CD14-positive monocyte (primary cell): ENCODE results near the gene ALOX12B. TPM values are rescaled to one million over a fixed set of nuclear protein-coding genes. Genes with fewer than 3 reads are reported as not detected.

Source experiments
- DNase-seq, 3 donors: peaks; one replicate each; pipeline ENCODE4 v3.0.0-alpha.2; 2011 to 2022
- H2AFZ ChIP-seq: 2 replicates; pipeline ENCODE4 v1.6.0; 2012; ENCODE audit warnings: mild to moderate bottlenecking, low read depth, low read length, inconsistent platforms; ENCODE audit not compliant: insufficient read depth, poor library complexity, severe bottlenecking
- H3K27ac ChIP-seq, 2 donors: 1 replicate in 1 of 2; 2 replicates in 1 of 2; pipeline ENCODE4 v1.5.1; 2012 to 2013; ENCODE audit warnings: low read length in 2 of 2, control low read depth in 1 of 2, inconsistent platforms in 1 of 2, low read depth in 1 of 2, mild to moderate bottlenecking in 1 of 2
- H3K27me3 ChIP-seq, 2 donors: one replicate each; pipeline versions ENCODE4 v1.6.0 to v1.6.1; 2011 to 2013; ENCODE audit warnings: low read length in 2 of 2; ENCODE audit not compliant: control insufficient read depth in 2 of 2, insufficient read depth in 2 of 2
- H3K36me3 ChIP-seq, 2 donors: replicated peaks in 1 of 2; 1 replicate in 1 of 2; 2 replicates in 1 of 2; pipeline versions ENCODE4 v1.5.1 to v1.6.1; 2012 to 2013; ENCODE audit warnings: low read length in 2 of 2, control low read depth in 1 of 2, inconsistent platforms in 1 of 2, mild to moderate bottlenecking in 1 of 2; ENCODE audit not compliant: insufficient read depth in 2 of 2, control insufficient read depth in 1 of 2
- H3K4me1 ChIP-seq, 2 donors: 1 replicate in 1 of 2; 2 replicates in 1 of 2; pipeline versions ENCODE4 v1.5.1 to v1.6.1; 2012 to 2013; ENCODE audit warnings: low read length in 2 of 2, control low read depth in 1 of 2, inconsistent platforms in 1 of 2, mild to moderate bottlenecking in 1 of 2, moderate library complexity in 1 of 2; ENCODE audit not compliant: insufficient read depth in 2 of 2, control insufficient read depth in 1 of 2
- H3K4me2 ChIP-seq: replicated peaks from 2 replicates; pipeline ENCODE3; 2012; ENCODE audit warnings: low read length, moderate library complexity, mild to moderate bottlenecking; ENCODE audit not compliant: poor library complexity, severe bottlenecking; ENCODE audit errors: extremely low read depth
- H3K4me3 ChIP-seq, 3 experiments: fragments of 200-600 bp in 1 of 3; sonication (generic) in 1 of 3; replicated peaks in 1 of 3; 1 replicate in 2 of 3; 2 replicates in 1 of 3; pipeline ENCODE4 v1.5.1; 2011 to 2013; ENCODE audit warnings: low read length in 3 of 3, mild to moderate bottlenecking in 3 of 3, control low read depth in 2 of 3, low read depth in 2 of 3, inconsistent platforms in 1 of 3, moderate library complexity in 1 of 3
- H3K79me2 ChIP-seq: 2 replicates; pipeline ENCODE4 v1.6.0; 2012; ENCODE audit warnings: mild to moderate bottlenecking, control low read depth, inconsistent platforms, low read length, moderate library complexity; ENCODE audit not compliant: insufficient read depth
- H3K9ac ChIP-seq: 2 replicates; pipeline ENCODE4 v1.6.0; 2017; ENCODE audit warnings: low read length, mild to moderate bottlenecking; ENCODE audit not compliant: insufficient read depth, poor library complexity, severe bottlenecking
- H3K9me3 ChIP-seq, 2 donors: replicated peaks in 1 of 2; 1 replicate in 1 of 2; 2 replicates in 1 of 2; pipeline versions ENCODE4 v1.5.1 to v1.6.1; 2012 to 2013; ENCODE audit warnings: low read length in 2 of 2, control low read depth in 1 of 2; ENCODE audit not compliant: control insufficient read depth in 1 of 2, insufficient read depth in 1 of 2
- H4K20me1 ChIP-seq: 2 replicates; pipeline ENCODE4 v1.6.0; 2012; ENCODE audit warnings: mild to moderate bottlenecking, low read length, control low read depth, moderate library complexity; ENCODE audit not compliant: insufficient read depth
- H3K27ac Mint-ChIP-seq, 7 donors: one replicate each; pipeline ENCODE4 v1.8.0; 2020; ENCODE audit warnings: mild to moderate bottlenecking in 7 of 7, mixed read lengths in 7 of 7, moderate library complexity in 6 of 7, inconsistent platforms in 2 of 7
- H3K27me3 Mint-ChIP-seq, 3 donors: one replicate each; pipeline ENCODE4 v1.8.0; 2021 to 2022; ENCODE audit warnings: low read depth in 3 of 3, mild to moderate bottlenecking in 3 of 3, mixed read lengths in 3 of 3, moderate library complexity in 3 of 3, inconsistent platforms in 1 of 3
- H3K36me3 Mint-ChIP-seq, 2 donors: one replicate each; pipeline ENCODE4 v1.8.0; 2020; ENCODE audit warnings: mixed read lengths in 2 of 2, inconsistent platforms in 1 of 2, mild to moderate bottlenecking in 1 of 2
- H3K4me1 Mint-ChIP-seq: one replicate; pipeline ENCODE4 v1.8.0; 2020; ENCODE audit warnings: mild to moderate bottlenecking, mixed read lengths
- H3K4me3 Mint-ChIP-seq, 2 donors: one replicate each; pipeline ENCODE4 v1.8.0; 2020; ENCODE audit warnings: mild to moderate bottlenecking in 2 of 2, mixed read lengths in 2 of 2, moderate library complexity in 1 of 2
- H3K9me3 Mint-ChIP-seq, 7 donors: one replicate each; pipeline ENCODE4 v1.8.0; 2020 to 2022; ENCODE audit warnings: mixed read lengths in 7 of 7, mild to moderate bottlenecking in 6 of 7, moderate library complexity in 6 of 7, inconsistent platforms in 2 of 7
- WGBS: methylation state at CpG from one replicate; pipeline ENCODE4 v1.1.5; 2013; ENCODE audit warnings: missing lambda C conversion rate; ENCODE audit not compliant: insufficient coverage; 5-methylcytosine and 5-hydroxymethylcytosine counted together
- intact Hi-C, 2 donors: fragments of 100-400 bp; cut with micrococcal nuclease; formaldehyde crosslinking; loops; one replicate each; pipeline versions ENCODE4 v1.15.0 to v1.15.1; 2023
- polyA plus RNA-seq, 3 donors: library from polyadenylated mRNA; depleted of rRNA in 1 of 3; unstranded in 2 of 3; stranded (reverse) in 1 of 3; fragments of 300-500 nt in 2 of 3; fragments of >200 nt in 1 of 3; fragmentation: Illumina TruSeq in 2 of 3; gene quantifications; 1 replicate in 2 of 3; 2 replicates in 1 of 3; pipeline ENCODE4 v1.2.3, GENCODE V29; 2012 to 2021
- TF ChIP-seq, protein P1 (sequence below): fragments of 200-600 bp; IDR thresholded peaks from one replicate; pipeline ENCODE4 v1.8.0; 2022; ENCODE audit warnings: antibody characterized with exemption, mild to moderate bottlenecking

ALOX12B gene
- polyA plus RNA-seq, 3 donors = not detected

- Histone ChIP-seq H3K9ac (no peak overlapping the region), H2AFZ (no peak overlapping the region), H3K9me3 (no peaks in the 10 kb centered on the region), H4K20me1 (no peaks in the 10 kb centered on the region), H3K4me1 (peaks cover 0 to 7% of the 10 kb centered on the region in 2 donors), H3K27me3 (peaks cover 0 to 5% of the 10 kb centered on the region in 2 donors), H3K27ac (no peak overlapping the region), H3K4me2 (no peak overlapping the region), H3K36me3 (no peaks in the 10 kb centered on the region), H3K79me2 (no peaks in the 10 kb centered on the region), H3K4me3 (no peak overlapping the region)
- peaks cover 0 to 2% (median 0%) of the 10 kb centered on the region in 7 donors for H3K9me3 Mint-ChIP-seq
- H3K27ac Mint-ChIP-seq = no peak overlapping the region
- H3K27me3 Mint-ChIP-seq = peaks cover 6 to 26% (median 22%) of the 10 kb centered on the region in 3 donors
- WGBS = 88% methylated on average over 7 of the region's 8 CpGs
- peaks cover 12% of the 10 kb centered on the region for H3K4me1 Mint-ChIP-seq
- DNase-seq = no peak
- intact Hi-C loops = loop anchor here in 1 of 2 donors (10.0 kb wide), 1 partner anchor 648 kb away; the partner anchor contains the start of gene CCDC42
- H3K36me3 Mint-ChIP-seq = no peaks in the 10 kb centered on the region
- TF ChIP-seq, protein P1, sequence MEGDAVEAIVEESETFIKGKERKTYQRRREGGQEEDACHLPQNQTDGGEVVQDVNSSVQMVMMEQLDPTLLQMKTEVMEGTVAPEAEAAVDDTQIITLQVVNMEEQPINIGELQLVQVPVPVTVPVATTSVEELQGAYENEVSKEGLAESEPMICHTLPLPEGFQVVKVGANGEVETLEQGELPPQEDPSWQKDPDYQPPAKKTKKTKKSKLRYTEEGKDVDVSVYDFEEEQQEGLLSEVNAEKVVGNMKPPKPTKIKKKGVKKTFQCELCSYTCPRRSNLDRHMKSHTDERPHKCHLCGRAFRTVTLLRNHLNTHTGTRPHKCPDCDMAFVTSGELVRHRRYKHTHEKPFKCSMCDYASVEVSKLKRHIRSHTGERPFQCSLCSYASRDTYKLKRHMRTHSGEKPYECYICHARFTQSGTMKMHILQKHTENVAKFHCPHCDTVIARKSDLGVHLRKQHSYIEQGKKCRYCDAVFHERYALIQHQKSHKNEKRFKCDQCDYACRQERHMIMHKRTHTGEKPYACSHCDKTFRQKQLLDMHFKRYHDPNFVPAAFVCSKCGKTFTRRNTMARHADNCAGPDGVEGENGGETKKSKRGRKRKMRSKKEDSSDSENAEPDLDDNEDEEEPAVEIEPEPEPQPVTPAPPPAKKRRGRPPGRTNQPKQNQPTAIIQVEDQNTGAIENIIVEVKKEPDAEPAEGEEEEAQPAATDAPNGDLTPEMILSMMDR = no peak
- H3K4me3 Mint-ChIP-seq = no peak overlapping the region
Measured at GRCh38 chr17:8096541-8096940, 9.0 kb upstream of the ALOX12B start.

DNA sequence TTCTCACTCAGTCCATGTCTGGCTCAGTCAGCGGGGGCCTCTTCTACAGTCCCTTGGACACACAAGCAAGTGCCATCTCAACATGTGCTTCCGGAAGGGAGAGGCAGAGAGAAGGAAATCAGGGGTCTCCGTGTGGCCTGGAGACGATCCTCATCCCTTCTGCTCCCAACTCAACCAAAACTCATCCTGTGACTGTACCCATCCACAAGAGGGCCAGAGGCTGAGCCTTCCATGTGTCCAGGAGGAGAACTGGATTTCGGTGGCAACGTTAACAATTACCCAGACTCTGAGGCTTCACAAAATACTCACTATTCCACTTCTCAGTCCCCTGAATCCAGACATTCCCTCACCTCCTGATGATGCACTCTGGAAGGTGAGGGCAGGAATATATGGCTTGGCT is 7.8 kb upstream of the ALOX12B start:
- TF ChIP-seq, protein P1 = no peak
- Histone ChIP-seq H4K20me1 (no peaks in the 10 kb centered on the region), H3K4me1 (peaks cover 0 to 7% of the 10 kb centered on the region in 2 donors), H3K9me3 (no peaks in the 10 kb centered on the region), H3K27me3 (peaks cover 0 to 5% of the 10 kb centered on the region in 2 donors), H3K9ac (no peak overlapping the region), H3K79me2 (no peaks in the 10 kb centered on the region), H3K36me3 (no peaks in the 10 kb centered on the region), H3K27ac (no peak overlapping the region), H2AFZ (no peak overlapping the region), H3K4me2 (no peak overlapping the region), H3K4me3 (no peak overlapping the region)
- Mint-ChIP-seq H3K9me3 (peaks cover 0 to 4% (median 0%) of the 10 kb centered on the region in 7 donors), H3K4me1 (peaks cover 15% of the 10 kb centered on the region), H3K4me3 (no peak overlapping the region), H3K27me3 (peaks cover 9 to 34% (median 25%) of the 10 kb centered on the region in 3 donors), H3K36me3 (no peaks in the 10 kb centered on the region), H3K27ac (no peak overlapping the region)
- WGBS = 100% methylated on average over 1 of the region's 6 CpGs
- DNase-seq = no peak
- intact Hi-C loops = loop anchor here in 1 of 2 donors (2.0 to 10.0 kb wide), 2 partner anchors 21 to 649 kb away; partner anchors contain the start of gene CCDC42
